NCI-H2196 treated with DMSO at 0.1 percent for 48 hours (cell line): Measurements from ENCODE around the gene UMOD.

Experiments used
- DNase-seq: peaks from one replicate; lab custom pipeline; 2025; ENCODE audit not compliant: unreplicated experiment; lab: John Stamatoyannopoulos, UW

UMOD gene

DNA sequence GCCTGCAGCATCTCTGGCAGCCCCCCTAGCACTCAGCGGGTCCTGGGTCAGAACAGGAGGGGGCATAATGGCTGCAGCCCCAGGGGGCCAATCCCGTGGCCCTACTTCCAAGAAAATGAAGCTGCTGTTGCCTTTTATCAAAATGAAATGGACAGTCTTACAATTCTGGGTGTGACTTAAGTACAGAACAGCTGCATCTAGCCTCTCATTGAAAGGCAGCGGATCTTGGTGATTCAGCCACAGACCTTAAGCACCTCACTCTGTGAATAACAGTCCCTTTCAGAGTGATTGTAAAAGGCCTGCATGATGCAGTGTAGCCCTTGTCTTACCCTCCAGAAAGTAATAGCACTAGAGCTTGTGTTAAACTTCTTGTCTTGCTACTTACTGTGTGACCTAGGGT, 11.5 kb upstream of the UMOD start:
- no peak for DNase-seq

GRCh38 chr16:20363191-20363590, 10.7 kb upstream of the UMOD start:
- DNase-seq = no peak

GRCh38 chr16:20359997-20360396, 7.5 kb upstream of the UMOD start:
- DNase-seq = no peak

- DNase-seq = no peak
These were observed 2.7 kb upstream of the UMOD start for GRCh38 chr16:20355114-20355782.

GRCh38 chr16:20353379-20353778, 864 bp upstream of the UMOD start:
- no peak for DNase-seq

GRCh38 chr16:20349615-20350014, 2.9 kb downstream of the UMOD start:
- DNase-seq = no peak

DNA sequence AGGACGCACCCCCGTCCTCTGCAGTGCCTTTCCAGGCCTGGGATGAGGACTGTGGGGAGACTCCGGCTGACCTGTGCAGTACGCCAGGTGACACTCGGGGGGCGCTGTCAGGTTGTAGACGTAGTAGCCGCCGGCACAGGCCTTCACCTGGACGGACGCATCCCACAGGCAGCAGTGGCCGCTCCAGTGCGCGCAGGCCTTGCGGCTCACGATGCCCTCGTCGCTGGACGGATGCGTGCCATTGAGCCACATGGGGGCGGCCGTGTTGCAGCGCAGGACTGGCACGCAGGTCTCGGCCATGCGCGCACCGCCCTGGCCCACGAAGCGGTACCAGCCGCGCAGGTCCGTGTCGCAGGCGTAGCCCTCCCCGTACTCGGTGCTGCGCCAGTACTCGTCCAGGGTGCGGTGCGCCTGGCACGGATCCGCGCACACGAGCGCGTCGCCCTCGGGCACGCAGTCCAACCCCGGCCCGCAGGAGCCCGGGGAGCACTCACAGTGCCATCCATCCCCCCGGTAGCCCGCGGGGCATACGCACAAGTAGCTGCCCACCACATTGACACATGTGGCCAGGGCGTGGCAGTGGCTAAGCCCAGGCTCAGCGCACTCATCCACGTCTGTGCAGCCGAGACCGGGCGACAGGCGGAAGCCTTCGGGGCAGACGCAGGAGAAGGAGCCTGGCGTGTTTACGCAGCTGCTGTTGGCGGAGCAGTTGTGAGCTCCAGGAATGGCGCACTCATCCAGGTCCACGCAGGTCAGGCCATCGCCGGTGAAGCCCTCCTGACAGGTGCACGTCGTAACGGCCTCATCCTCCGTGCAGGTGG, 3.9 kb downstream of the UMOD start:
- DNase-seq = no peak

DNA sequence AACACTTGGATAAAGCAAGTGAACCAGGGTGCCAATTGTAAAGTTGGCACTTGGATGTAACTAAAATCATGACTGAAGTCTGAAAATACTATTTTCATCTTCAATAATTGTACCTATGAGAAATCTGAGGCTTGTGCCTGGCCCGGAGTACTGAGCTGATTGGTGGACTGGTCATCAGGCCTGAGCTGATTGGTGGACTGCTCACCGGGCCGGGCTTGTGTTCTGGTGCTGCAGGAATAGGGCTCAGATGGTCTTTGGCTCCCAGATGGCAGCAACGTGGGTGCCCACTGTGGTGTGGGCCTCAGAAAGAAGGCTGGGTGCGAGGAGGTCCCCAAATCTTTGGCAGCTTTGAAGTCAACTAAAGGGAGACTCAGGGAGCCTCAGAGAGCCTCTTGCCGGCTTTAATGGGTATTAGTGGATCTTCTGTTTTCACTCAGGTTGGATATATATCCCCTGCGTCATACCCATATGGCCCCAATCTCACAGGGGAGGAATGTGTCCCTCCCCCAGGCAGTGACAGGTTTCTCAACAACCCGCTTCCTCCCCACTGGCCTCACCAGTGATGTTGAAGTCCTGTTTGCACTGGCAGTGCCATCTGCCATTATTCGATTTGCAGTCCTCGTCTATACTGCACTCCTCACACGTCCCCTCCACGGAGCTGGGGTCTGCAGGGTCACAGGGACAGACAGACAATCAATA, 4.7 kb downstream of the UMOD start:
- no peak for DNase-seq

GRCh38 chr16:20344611-20345010, 7.9 kb downstream of the UMOD start:
- no peak for DNase-seq

DNA sequence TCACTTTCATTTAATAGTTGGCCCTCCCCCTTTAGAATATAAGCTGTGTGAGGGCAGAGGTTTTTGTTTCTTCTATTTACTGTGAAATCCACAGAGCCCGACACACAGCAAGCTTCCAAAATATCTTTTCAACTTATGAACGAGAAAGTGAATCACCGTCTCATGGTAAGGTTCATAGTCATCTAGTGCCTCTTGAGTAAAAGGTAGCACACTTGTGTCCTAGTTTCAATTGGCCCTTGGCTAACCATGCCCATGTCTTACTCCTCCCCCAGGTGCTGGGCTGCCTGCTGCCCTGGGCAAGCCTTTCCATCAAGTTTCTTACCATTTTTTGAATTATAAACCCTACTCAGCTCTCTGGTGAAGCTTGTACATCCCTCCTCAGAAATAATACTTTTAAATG, 12.8 kb downstream of the UMOD start:
- DNase-seq = no peak

DNA sequence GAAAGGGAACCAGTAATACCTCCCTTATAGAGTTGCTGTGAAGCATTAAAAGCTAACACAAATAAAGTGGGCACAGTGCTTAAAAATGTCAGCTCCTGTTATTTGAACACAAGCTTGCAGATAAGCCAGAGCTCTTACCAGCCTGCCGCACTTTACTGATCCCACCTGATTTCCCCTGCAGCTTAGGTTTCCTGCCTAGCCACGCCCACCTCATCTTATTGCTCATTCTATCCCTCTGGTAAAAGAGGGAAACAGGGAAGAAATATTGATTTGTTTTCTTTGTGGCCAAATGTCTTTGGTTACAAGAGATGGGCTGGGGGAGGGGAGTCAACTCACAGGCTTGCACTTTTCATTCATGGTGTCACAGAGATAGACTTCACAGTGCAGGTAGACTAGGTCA, 15.6 kb downstream of the UMOD start:
- DNase-seq = no peak

- no peak for DNase-seq
These were observed 18.1 kb downstream of the UMOD start for GRCh38 chr16:20334396-20334795.

DNA sequence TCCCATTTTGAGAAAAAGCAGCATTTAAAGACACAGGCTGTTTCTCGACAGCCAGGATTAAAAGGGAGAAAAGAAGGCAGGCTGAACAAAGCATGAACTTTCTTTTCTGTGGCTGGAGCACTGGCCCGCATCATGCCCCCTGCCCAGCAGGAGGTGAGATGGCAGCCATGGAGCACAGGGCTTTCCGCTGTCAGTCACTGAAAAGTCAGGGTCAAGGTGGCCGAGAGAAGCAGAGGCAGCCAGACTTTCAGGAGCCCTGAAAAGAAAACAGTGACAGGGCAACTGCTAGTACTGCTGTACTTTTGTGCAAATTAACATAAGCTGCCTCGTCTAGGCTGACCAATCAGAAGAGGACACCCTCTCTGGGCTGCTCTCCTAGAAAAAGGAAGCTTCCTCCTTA, 19.4 kb downstream of the UMOD start:
- DNase-seq = no peak

DNA sequence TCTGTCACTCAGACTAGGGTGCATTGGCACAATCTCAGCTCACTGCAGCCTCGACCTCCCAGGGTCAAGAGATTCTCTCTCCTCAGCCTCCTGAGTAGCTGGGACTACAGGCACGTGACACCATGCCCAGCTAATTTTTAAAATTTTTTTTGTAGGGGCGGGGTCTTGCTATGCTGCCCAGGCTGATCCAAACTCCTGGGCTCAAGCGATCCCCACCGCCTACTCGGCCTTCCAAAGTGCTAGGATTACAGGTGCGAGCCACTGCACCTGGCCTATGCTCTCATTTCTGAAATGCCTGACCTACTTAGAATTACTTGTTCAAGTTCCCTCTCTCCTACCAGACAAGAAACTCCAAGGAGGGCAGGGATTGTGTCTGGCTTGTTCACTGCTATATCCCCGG, 20.1 kb downstream of the UMOD start:
- no peak for DNase-seq

GRCh38 chr16:20331635-20332034, 20.9 kb downstream of the UMOD start:
- DNase-seq = no peak

GRCh38 chr16:20329392-20330138, 22.9 kb downstream of the UMOD start:
- DNase-seq = no peak

- DNase-seq = no peak
These were observed 25.0 kb downstream of the UMOD start, which contains the start of gene GP2 for GRCh38 chr16:20327444-20328041. GP2 (minus strand) TSS chr16:20327513; CDS start chr16:20326431, 1,082 bp downstream.

- DNase-seq = no peak
These were observed 26.2 kb downstream of the UMOD start for GRCh38 chr16:20326321-20326720.

- DNase-seq = no peak
These were observed 27.5 kb downstream of the UMOD start for GRCh38 chr16:20325005-20325404.

GRCh38 chr16:20323591-20324117, 28.9 kb downstream of the UMOD start:
- DNase-seq = peak; percentile 19

DNA sequence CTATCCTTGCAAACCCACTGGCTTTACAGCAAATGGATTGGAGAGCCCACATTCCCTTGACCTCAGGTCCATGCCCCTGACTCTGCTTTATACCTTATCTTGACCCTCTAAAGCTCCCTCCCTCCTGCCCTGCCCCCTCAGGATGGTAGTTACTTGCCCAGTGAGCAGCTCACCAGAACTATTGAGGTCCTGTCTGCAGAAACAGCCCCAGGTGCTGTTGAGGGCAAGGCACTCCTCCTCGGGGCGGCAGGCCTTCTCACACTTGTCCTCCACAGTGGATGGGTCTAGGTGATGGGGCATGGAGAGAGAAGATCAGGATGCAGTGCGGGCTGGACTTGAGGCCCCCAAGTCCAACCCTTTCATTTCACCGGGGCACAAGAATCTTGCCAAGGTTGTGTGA, 29.8 kb downstream of the UMOD start:
- DNase-seq = no peak
